Sigmoid colon (tissue), 4 donors: Measurements from ENCODE around the gene PI4KA.

Experiments used
- CTCF ChIP-seq, 4 experiments: fragments of 450-650 bp in 3 of 4; fragments of 200-600 bp in 1 of 4; IDR thresholded peaks; one replicate each; pipeline ENCODE4 v1.5.1; 2016 to 2019; ENCODE audit warnings: antibody characterized with exemption in 4 of 4, mild to moderate bottlenecking in 3 of 4, moderate library complexity in 2 of 4
- EP300 ChIP-seq, 4 donors: sonication (generic); formaldehyde crosslinking; IDR thresholded peaks; one replicate each; pipeline ENCODE4 v1.6.1; 2017; ENCODE audit warnings: antibody characterized with exemption in 4 of 4
- POLR2A ChIP-seq, 2 donors: fragments of 450-650 bp; IDR thresholded peaks; one replicate each; pipeline ENCODE4 v1.6.1; 2016; ENCODE audit warnings: antibody characterized with exemption in 2 of 2, mild to moderate bottlenecking in 2 of 2, moderate library complexity in 2 of 2
- POLR2AphosphoS5 ChIP-seq, 4 donors: sonication (generic); formaldehyde crosslinking; IDR thresholded peaks; one replicate each; pipeline ENCODE4 v1.6.1; 2017; ENCODE audit warnings: antibody characterized with exemption in 4 of 4

DNA sequence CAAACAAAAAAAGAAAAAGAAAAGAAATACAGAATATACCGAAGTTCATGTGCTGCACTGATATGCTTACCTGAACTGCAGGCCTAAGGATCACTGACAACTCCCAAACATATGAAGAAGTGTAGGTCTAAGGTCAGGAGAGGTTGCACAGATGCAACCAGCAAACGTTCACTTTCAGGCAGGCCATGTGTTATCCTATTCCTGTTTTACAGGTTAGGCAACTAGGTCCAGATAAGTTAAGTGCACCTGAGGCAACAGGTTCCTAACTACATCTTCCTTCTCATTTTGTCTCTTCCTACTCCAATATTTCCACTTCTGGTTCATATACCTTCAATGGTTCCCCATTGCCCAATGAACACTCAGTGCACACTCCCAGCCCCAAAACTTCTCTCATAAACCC lies 15.1 kb downstream of the PI4KA start:
- no peak for TF ChIP-seq CTCF (IDR thresholded peaks at IDR 0.05)
- no peak for TF ChIP-seq EP300 (IDR thresholded peaks at IDR 0.05)
- no peak for TF ChIP-seq POLR2A (IDR thresholded peaks at IDR 0.05)
- no peak for TF ChIP-seq POLR2AphosphoS5 (IDR thresholded peaks at IDR 0.05)
